Skeletal muscle satellite cell (primary cell): ENCODE measurements around the gene FTO.

Source experiments
- H3K27me3 ChIP-seq: 2 replicates; pipeline ENCODE4 v1.7.0; 2013; ENCODE audit warnings: low read length; ENCODE audit not compliant: control insufficient read depth, insufficient read depth
- H3K36me3 ChIP-seq: 2 replicates; pipeline ENCODE4 v1.7.0; 2013; ENCODE audit warnings: mild to moderate bottlenecking, control low read depth, low read length; ENCODE audit not compliant: insufficient read depth
- H3K4me1 ChIP-seq: 2 replicates; pipeline ENCODE4 v1.7.0; 2013; ENCODE audit warnings: low read length; ENCODE audit not compliant: control insufficient read depth, insufficient read depth
- H3K4me2 ChIP-seq: 2 replicates; pipeline ENCODE4 v1.7.0; 2013; ENCODE audit warnings: mild to moderate bottlenecking, low read length
- H3K4me3 ChIP-seq: 2 replicates; pipeline ENCODE4 v1.7.0; 2013; ENCODE audit warnings: low read length
- H3K9ac ChIP-seq: 2 replicates; pipeline ENCODE4 v1.7.0; 2013; ENCODE audit warnings: mild to moderate bottlenecking, low read depth, low read length, moderate library complexity
- H3K9me3 ChIP-seq: replicated peaks from 2 replicates; pipeline ENCODE4 v1.7.0; 2013; ENCODE audit warnings: mild to moderate bottlenecking, control low read depth, low read length

Gene FTO

DNA sequence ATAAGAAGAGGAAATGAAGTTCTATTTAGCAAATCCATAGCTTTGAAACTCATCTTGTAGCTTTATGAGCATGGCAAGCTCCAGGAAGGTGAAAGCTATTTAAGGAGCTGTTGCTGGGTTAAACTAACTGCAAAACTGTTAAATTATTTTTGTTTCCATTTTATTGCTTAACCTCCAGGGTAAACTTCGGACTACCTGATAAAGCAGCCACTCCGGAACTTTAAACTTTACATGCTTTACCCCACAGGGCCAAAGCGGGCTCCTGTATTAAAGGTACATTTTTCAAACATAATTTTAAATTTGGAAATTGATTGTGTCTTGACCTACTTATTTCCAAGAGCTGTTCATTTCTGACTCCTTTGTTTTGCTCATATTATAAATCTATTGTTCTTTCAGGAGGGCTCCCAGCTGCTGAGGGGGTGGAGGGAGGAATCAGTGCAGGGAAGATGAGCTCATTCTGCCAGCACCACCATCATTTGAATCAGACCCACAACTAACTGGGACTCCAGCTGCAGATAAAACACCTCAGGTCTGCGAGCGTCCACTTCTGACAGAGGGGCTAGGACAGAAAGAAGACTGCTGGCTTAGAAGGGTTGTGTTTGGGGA is 424.8 kb downstream of the FTO start:
- Histone ChIP-seq H3K4me3 (no peak overlapping the region), H3K27me3 (no peaks in the 10 kb centered on the region), H3K36me3 (no peaks in the 10 kb centered on the region), H3K4me1 (no peaks in the 10 kb centered on the region), H3K4me2 (no peak overlapping the region), H3K9ac (no peak overlapping the region), H3K9me3 (no peaks in the 10 kb centered on the region)

DNA sequence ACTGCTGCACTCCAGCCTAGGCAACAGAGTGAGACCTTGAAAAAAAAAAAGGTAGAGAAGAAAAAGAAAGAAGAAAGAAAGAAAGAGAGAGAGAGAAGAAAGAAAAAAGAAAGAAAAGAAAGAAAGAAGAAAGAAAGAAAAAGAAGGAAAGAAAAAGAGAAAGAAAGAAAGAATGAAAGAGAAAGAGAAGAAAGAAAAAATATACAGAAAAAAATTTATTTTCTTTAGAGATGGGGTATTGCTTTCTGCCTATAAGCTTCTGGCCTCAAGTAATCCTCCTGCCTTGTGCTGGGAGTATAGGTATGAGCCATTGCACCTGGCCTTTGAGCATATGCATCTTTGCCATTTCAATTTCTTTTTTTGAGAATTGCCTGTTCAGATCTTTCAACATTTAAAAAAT is 425.9 kb downstream of the FTO start:
- no peaks in the 10 kb centered on the region for H3K9me3 ChIP-seq
- no peaks in the 10 kb centered on the region for H3K4me1 ChIP-seq
- H3K4me2 ChIP-seq = no peak overlapping the region
- H3K36me3 ChIP-seq = no peaks in the 10 kb centered on the region
- H3K4me3 ChIP-seq = no peak overlapping the region
- H3K27me3 ChIP-seq = no peaks in the 10 kb centered on the region
- H3K9ac ChIP-seq = no peak overlapping the region

GRCh38 chr16:54135361-54136275 is 431.7 kb downstream of the FTO start:
- Histone ChIP-seq H3K9ac (peak overlapping the region; percentile 24), H3K36me3 (no peaks in the 10 kb centered on the region), H3K4me1 (peaks cover 12% of the 10 kb centered on the region), H3K27me3 (no peaks in the 10 kb centered on the region), H3K9me3 (no peaks in the 10 kb centered on the region), H3K4me3 (no peak overlapping the region), H3K4me2 (peak overlapping the region; percentile 44)

GRCh38 chr16:54136276-54136625 is 432.3 kb downstream of the FTO start:
- Histone ChIP-seq H3K36me3 (no peaks in the 10 kb centered on the region), H3K27me3 (no peaks in the 10 kb centered on the region), H3K9me3 (no peaks in the 10 kb centered on the region), H3K4me1 (peaks cover 12% of the 10 kb centered on the region), H3K4me3 (no peak overlapping the region), H3K4me2 (peak overlapping the region; percentile 44), H3K9ac (peak overlapping the region; percentile 24)

GRCh38 chr16:54140057-54140787 is 436.3 kb downstream of the FTO start:
- no peaks in the 10 kb centered on the region for H3K27me3 ChIP-seq
- no peak overlapping the region for H3K4me3 ChIP-seq

GRCh38 chr16:54140788-54141136 is 436.8 kb downstream of the FTO start:
- Histone ChIP-seq H3K4me3 (no peak overlapping the region), H3K4me1 (peaks cover 8% of the 10 kb centered on the region), H3K27me3 (no peaks in the 10 kb centered on the region), H3K36me3 (no peaks in the 10 kb centered on the region), H3K9ac (no peak overlapping the region), H3K4me2 (no peak overlapping the region), H3K9me3 (no peaks in the 10 kb centered on the region)

More at GRCh38 chr16:54140057-54140787, 436.3 kb downstream of the FTO start:
- Histone ChIP-seq H3K36me3 (no peaks in the 10 kb centered on the region), H3K9ac (no peak overlapping the region), H3K4me2 (no peak overlapping the region), H3K4me1 (peaks cover 12% of the 10 kb centered on the region), H3K9me3 (no peaks in the 10 kb centered on the region)

GRCh38 chr16:54142787-54143186 is 438.8 kb downstream of the FTO start:
- Histone ChIP-seq H3K9ac (no peak overlapping the region), H3K4me3 (no peak overlapping the region), H3K36me3 (no peaks in the 10 kb centered on the region), H3K4me1 (no peaks in the 10 kb centered on the region), H3K27me3 (no peaks in the 10 kb centered on the region), H3K4me2 (no peak overlapping the region), H3K9me3 (no peaks in the 10 kb centered on the region)

DNA sequence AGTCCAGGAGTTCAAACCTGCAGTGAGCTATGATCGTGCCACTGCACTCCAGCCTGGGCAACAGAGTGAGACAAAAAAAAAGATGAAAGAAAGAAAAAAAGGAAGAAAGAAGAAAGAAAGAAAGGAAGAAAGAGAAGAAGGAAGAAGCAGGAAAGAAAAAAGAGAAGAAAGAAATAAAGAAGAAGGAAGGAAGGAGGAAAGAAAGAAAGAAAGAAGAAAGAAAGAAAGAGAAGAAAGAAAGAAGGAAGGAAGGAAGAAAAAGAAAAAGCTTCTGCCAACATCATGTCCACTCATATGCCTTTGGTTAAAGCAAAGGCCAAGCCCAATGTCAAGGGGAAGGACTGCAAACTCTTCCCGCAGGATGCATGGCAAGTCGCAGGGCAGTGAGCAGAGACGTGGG is 439.5 kb downstream of the FTO start:
- Histone ChIP-seq H3K9ac (no peak overlapping the region), H3K4me2 (no peak overlapping the region), H3K4me1 (no peaks in the 10 kb centered on the region), H3K4me3 (no peak overlapping the region), H3K27me3 (no peaks in the 10 kb centered on the region), H3K9me3 (no peaks in the 10 kb centered on the region), H3K36me3 (no peaks in the 10 kb centered on the region)

GRCh38 chr16:54143934-54144571 is 440.1 kb downstream of the FTO start:
- no peaks in the 10 kb centered on the region for H3K36me3 ChIP-seq
- no peak overlapping the region for H3K4me3 ChIP-seq
- no peak overlapping the region for H3K9ac ChIP-seq
- no peaks in the 10 kb centered on the region for H3K4me1 ChIP-seq
- H3K9me3 ChIP-seq = no peaks in the 10 kb centered on the region
- no peaks in the 10 kb centered on the region for H3K27me3 ChIP-seq
- no peak overlapping the region for H3K4me2 ChIP-seq

GRCh38 chr16:54144572-54144947 is 440.6 kb downstream of the FTO start:
- Histone ChIP-seq H3K4me1 (no peaks in the 10 kb centered on the region), H3K4me3 (no peak overlapping the region), H3K9ac (no peak overlapping the region)

DNA sequence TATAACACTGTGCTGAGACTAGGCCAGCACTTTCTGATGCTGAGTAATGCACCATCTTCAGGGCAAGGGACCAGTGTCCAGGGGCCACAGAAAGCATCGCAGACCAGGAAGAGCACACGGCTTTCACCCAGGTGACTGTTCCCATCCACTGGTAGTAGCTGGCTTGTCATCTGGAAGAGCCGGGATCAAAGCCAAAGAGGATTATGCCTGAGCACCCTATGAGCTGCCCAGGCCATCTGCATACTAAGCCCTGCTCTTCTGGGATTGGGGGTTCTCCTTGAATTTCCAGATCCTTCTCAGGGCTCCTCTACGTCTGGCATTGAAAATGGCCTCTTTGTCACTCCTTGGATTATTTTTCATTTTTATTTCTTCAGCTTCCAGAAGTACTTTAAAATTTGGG is 441.9 kb downstream of the FTO start:
- Histone ChIP-seq H3K36me3 (no peaks in the 10 kb centered on the region), H3K9me3 (no peaks in the 10 kb centered on the region), H3K27me3 (peaks cover 7% of the 10 kb centered on the region), H3K4me3 (no peak overlapping the region), H3K4me2 (no peak overlapping the region), H3K4me1 (no peaks in the 10 kb centered on the region), H3K9ac (no peak overlapping the region)

More at GRCh38 chr16:54144572-54144947, 440.6 kb downstream of the FTO start:
- Histone ChIP-seq H3K4me2 (no peak overlapping the region), H3K27me3 (no peaks in the 10 kb centered on the region), H3K36me3 (no peaks in the 10 kb centered on the region), H3K9me3 (no peaks in the 10 kb centered on the region)
